ENCODE results near the gene ZNF106.
A peak's percentile ranks its signal among the peaks of the same experiment; 100 is the strongest.

ZNF106 gene

DNA sequence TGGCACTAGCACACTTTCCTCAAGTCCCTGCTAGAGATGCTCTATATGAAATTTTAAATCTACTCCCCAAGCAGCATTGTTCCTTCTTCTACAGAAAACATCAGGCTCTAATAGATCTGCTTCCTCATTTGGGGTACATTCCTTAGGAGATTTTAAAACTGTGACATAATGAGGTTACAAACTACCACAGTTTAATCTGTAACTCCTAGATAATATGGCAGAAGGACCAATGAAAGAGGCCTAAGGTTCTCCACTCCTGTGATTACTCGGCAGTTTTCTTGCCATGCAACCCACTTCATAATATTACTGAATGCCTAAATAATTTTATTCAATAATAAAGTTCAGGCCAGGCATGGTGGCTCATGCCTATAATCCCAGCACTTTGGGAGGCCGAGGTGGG is 16.1 kb downstream of the ZNF106 start:
- DNase-seq (ENCODE audit: low spot score), result peak; percentile 7

DNA sequence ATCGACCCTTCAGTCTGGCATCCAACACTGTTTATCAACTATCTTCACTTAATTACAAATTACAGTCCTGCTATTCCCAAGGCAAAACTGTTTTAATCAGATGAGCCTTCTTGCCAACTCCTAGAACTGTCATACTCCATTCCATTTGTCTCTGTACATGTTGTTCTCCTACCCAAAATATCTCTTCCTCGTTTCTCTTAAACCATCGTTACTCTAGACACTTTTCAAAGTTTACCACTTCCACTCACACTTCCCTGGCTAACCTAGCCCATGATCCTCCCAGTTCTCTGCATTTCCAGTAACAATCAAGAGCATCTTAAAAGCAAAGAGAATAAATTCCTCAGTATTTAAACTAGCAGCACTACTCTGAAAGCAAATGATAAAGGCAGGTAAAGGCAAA is 19.9 kb downstream of the ZNF106 start:
- no peak for DNase-seq (ENCODE audit: low spot score)

DNA sequence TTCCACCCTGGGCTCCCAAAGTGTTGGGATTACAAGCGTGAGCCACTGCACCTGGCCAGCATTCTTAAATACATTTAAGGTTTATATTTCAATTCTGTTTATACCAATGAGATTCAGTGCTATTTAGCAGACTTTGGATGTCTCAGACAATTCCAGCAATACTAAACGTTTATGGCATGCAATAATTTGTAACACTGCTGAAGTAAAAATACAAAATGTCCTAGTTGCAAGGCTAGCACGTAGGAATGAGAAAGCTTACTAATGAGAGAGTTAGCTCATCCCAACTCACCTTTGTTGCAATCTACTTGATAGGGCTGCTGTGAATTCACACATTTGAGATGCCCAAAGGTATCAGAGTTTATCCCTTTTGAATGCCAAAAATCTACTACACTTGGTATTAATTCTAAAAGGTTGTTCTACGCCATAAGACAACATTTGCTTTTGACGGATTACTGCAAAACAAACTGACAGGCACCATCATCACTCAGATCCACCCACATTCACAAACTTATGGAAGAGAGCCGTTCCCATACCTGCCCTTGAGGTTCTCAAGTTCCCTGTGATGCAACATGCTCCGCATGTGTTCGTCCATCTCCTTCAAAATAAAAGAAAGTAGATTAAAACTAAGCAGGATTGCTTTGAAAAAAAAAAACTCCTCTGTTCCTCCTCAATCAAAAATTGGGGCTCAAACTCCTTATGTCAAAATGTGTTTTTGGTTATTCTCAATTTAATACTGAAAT is 25.3 kb downstream of the ZNF106 start:
- DNase-seq (ENCODE audit: low spot score), result no peak

DNA sequence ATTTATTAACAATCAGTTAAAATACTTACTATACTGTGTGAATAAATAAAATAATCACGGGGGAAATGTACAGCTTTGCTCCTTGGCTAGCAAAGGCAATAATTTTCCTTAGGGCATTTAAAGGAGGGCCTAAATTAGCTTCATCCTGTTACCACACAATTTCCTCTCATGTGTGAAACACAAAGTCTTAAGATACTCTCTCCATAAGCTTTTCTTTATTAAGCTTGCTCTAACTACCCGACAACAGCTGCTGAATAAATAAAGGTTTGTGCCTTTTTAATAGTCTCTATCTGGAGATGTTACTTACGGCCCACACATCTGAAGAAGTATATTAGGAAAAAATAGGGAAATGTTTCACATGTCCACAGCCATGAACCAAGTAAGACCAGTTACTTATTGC is 29.7 kb downstream of the ZNF106 start:
- DNase-seq (ENCODE audit: low spot score), result no peak

DNA sequence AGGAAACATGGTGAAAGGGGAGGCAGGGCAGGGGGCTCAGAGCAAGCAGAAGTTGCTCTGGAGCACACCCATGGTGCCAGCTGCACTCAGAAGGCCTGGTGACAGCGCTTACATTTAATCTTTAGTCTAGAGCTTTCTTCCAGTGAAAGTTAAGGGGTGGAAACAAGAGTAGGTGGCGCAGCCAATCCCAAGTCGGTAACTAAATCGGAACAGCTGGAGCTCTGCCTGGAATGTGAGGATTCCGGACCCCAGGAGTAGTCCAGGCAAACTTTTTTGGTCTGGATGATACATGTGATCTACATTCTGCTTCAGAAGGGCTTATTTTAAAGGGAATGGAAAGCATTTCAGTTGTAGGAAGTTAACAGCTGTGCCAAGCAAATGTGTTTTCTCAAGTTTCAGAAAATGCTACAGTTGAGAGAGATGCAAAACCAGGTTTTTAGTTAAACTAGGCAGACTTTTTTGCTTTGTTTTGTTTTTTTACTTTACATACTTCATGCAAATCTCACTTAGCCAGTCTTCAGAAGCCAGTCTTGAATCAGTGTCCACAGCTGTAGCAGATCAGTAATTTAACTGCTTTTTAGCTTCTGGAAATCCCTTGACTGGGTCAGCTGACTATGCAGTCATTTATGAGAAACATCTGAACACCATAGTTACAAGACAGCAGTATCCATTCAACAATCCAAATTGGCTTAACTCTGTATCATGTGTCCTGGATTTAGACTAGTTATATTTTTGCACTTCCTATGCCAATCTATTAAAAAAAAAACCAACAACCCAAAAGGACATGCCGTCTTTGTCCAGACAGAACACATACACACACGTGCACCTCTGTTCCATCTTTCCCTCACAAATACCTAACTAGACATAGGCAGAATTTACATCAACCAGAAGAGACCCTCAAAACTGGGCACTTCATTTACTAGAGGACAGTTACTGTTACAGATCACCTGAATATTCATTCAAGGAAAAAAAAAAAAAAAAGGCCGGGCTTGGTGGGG is 33.2 kb downstream of the ZNF106 start:
- peak; percentile 90 for DNase-seq (ENCODE audit: low spot score)

DNA sequence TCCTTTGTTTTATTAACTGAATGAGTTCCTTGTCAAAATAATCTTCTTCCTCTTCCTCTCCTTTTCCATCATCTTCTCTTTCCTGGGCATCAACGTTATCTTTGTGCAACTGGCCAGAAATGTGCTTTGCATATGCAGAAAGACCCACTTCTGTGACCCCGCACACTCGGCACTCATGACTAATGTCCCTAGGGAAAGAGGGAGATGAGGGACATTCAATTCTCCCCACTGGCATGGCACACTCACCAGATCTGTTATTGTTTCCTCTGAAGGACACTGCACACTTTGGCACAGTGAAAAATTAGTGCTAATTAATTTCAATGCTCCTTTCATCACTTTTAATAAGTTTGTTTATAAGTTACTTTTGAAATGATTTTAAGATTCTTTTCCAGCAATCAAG is 34.0 kb downstream of the ZNF106 start:
- DNase-seq (ENCODE audit: low spot score), result peak; percentile 29

DNA sequence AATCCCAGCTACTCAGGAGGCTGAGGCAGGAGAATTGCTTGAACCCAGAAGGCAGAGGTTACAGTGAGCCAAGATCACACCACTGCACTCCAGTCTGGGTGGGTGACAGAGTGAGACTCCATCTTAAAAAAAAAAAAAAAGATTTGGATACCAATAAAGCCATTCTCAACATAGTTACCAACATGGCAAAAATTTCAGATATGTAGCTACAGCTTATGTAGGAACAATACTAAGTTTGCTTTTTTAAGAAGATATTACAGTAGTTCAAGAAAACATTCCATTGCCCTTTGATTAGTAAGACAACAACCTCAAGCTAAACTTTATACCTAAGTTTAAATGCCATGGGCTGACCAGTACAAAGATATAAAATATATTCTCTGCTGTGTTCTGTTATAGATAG is 34.4 kb downstream of the ZNF106 start:
- DNase-seq (ENCODE audit: low spot score), result no peak

DNA sequence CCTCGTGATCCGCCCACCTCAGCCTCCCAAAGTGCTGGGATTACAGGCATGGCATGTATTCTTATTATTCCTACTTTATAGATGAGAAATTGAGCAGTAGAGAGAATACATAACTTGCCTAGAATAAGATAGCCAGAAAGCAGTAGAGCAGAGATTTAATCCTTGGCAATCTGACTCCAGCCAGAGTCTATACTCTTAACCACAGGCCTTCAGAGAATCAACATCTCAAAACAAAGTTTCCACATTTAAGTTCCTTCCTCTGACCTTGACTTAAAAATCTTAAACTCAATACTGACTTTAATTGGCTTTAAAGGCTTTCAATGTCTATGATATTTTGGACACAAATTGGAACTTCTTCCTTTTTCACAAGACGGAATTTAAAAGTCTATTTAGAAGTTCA is 37.1 kb downstream of the ZNF106 start:
- no peak for DNase-seq (ENCODE audit: low spot score)

DNA sequence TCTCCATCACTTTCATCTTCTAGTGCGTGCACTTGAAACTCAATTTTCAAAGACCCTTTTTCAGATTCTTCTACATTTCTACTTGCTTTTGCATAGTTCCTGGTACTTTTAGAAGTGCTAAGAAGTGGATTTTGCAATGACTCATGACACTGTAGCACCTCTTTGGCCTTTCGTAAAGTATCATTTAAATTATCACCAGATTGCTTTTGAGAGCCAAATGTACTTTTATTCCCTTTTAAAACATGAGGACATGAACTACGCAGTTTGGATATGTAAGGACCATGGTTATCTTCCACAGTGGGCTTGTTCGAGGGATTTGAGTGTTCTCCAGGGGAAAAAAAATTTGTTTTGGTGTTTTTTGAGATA is 40.5 kb downstream of the ZNF106 start:
- DNase-seq (ENCODE audit: low spot score), result no peak

DNA sequence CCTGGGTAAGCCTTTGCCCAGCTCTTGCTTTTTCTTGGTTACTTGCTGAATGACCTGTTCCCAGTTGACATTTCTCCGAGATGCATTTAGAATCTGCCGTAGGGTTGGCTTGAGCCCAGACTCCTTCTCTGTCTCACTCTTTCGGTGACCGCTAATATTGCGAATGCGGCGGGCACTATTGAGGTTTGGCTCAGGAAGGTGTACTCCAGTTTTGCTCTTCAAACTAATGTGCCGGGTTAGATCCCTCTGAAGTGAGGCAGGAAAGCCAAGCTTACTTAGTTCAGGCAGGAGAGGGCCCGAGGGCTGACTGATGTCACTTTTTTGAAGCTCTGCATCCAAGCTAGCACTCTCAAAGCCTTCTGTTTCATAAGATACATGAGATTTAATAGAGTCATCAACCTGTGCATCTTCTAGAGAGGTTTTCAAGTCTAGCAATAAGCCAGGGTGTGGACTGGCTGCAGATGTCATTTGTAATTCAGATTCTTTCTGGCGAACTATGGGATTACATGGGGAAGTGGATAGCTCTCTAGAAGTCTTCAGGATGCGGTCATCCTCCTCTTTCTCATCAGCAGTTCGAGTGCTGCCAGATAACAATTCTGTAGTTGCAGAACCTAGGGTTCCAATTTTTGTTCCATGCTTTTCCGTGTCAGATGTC is 41.0 kb downstream of the ZNF106 start:
- no peak for DNase-seq (ENCODE audit: low spot score)

DNA sequence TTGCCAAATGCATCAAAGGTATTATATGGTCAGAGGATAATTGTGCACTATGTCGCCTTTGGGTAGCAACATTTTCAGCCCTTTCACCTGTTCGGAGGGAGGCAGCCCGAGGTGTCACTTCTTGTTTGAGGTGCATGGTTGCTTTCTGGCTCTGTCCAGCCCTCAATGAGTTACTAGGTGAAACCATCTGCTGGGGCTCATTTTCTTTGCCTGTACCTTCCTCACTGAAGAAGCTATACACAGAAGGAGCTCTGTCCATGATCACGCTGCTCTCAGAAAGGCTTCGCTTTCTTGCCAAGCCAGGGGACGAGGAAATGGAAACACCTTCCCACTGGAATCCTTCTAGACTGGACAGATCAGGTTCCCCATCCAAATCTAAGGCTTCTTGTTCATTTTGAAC is 42.7 kb downstream of the ZNF106 start:
- DNase-seq (ENCODE audit: low spot score), result no peak

DNA sequence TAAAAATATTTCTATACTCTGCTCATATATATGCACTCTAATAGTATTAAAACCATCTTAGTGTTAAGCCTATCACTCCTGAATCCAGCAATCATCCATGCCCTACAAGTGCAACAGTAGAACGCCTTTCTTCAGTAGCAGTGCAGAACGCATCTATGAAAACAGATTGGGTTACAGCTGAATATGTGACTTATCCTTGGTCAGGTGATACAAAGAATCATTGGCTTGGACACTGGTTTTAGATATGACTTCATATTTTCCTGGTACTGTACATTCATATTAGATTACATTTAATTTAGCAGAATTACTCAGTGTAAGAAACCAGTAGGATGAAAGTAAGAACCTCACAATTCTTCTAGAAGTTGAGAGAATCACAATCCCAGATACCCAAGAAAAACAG is 43.3 kb downstream of the ZNF106 start:
- DNase-seq (ENCODE audit: low spot score), result no peak

DNA sequence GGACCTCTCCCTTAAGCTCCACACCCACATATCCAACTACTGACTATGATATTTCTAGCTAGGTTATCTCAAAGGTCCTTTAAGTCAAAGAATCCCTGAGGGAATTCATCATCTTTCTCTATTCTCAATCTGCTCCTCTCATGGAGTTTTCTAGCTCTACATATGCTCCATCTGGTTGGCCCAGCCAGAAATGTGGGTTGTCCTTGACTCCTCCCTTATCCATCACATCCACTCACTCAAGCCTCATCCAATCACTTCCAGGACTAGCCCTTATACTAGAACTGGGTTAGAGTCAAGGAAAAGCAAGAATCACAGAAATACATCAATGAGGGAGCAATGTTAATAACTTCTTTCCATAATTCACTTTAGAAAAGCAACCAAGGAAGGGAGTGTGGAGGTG is 45.4 kb downstream of the ZNF106 start:
- no peak for DNase-seq (ENCODE audit: low spot score)

DNA sequence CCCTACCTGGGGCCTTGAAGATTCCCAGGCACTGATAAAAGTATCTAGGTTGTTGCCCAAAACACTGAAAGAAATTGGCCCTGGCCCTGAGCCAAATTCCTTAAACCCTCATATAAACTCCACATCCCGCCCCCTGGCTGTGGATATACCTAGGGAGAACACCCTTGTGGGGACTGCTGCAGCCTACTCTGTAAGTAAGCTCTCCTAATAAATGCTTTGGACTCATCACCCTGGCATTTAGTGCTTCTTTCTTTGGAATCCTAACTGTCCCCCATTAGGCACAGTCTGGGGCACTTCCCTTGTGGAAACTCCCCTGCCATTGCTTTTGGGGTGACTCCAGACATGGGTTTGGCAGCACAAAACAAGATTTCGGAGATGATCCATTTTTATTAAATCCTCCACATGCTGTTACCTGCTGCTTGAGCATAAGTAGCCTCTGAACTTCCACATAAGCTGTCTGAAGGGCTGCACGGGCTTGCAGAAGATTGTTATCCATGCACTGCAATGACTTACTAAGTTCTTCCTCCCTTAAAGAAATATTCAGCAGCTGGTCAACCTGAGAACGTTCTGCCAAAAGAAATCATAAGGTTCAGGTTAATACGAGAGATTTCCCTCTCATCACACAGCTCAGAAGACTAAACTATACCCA is 46.4 kb downstream of the ZNF106 start:
- no peak for DNase-seq (ENCODE audit: low spot score)

DNA sequence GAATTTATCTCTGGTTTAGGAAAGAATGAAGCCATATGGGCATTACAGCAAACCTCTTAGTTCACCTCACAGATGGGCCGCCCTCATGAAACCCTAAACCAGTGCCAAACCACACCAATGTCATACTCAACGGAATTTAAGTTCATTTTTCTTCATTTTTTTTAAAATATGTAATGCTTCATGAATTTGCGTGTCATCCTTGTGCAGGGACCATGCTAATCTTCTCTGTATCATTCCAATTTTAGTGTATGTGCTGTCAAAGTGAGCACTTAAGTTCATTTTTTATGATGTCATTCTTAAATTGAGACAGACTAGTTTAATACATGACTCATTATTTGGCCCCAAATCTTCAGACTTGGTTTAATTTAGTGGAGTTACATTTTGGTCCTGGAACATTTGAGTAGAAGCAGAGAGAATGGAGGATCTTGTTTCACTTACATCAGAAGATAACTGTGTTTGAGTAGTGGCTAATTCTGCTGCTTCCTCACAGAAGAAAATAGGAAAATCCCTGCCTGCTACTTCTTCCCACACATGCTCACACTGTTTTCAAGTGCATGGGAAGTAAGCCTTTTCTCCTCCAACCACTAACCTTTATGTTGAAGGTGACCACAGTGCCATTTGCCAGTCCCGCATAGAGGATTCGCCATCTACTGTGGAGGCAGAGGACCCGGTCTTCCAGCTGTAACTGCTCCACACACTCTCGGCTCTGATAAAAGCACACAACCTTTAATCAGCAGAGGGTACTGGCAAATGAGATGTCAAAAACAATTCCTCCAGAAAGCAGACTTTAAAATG is 63.3 kb downstream of the ZNF106 start:
- peak; percentile 85 for DNase-seq (ENCODE audit: low spot score)

DNA sequence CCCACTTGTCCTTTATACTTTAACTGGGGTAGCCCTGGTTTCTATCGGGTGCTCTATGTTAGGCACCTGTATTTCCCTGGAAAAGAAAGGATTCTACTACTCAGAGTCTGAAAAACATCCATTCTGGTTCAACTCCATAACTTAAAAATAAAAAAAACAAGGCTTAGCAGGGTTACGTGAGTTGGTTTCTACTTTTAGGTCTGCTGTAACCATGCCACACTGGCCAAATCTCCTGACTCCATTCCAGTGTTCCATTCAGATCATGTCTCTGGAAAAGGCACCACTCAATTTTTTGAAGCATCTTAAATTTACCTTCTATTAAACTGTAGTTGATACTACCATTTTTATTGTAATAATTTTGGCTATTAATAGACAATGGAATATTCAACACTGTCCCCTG is 69.6 kb downstream of the ZNF106 start:
- no peak for DNase-seq (ENCODE audit: low spot score)

DNA sequence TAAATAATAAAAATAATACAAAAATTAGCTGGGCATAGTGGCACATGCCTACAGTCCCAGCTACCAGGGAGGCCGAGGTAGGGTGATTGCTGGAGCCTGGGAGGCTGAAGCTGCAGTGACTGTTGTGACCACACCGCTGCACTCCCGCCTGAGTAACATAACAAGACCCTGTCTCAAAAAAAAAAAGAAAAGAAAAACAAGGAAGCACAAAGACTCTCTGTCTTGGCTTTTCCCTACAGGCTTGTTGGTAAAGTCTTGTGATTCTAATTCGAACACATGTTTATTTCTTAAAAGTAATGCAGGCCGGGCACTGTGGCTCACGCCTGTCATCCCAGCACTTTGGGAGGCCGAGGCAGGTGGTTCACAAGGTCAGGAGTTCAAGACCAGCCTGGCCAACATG is 71.6 kb downstream of the ZNF106 start:
- no peak for DNase-seq (ENCODE audit: low spot score)

DNA sequence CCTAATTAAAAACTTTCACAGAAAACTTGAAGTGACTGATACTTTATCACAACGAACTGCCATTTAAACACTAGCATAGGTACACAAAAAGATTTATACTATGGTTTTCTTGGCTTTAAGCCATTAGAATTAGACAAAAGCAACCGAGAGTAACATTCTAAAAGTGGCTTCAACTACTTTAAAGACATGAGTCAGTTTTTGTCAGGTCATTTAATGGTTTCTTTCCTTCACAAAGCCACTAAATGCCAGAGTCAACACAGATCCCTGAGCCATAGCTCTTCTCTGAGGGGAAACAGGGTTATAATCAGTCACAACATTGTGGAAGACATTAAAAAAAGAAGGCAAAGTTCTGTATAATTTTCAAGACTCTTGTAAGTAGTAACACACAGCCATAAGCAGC is 77.0 kb downstream of the ZNF106 start:
- DNase-seq (ENCODE audit: low spot score), result no peak

DNA sequence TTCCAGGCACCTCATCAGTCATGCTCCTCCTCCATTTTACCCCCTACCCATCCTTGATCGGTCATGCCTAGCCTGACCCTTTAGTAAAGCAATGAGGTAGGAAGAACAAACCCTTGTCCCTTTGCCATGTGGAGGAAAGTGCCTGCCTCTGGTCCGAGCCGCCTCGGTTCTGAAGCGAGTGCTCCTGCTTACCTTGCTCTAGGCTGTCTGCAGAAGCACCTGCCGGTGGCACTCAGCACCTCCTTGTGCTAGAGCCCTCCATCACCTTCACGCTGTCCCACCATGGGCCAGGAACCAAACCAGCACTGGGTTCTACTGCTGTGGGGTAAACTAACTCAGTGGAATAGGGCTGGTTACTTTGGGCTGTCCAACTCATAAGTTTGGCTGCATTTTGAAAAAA is 79.1 kb downstream of the ZNF106 start:
- DNase-seq (ENCODE audit: low spot score), result no peak

DNA sequence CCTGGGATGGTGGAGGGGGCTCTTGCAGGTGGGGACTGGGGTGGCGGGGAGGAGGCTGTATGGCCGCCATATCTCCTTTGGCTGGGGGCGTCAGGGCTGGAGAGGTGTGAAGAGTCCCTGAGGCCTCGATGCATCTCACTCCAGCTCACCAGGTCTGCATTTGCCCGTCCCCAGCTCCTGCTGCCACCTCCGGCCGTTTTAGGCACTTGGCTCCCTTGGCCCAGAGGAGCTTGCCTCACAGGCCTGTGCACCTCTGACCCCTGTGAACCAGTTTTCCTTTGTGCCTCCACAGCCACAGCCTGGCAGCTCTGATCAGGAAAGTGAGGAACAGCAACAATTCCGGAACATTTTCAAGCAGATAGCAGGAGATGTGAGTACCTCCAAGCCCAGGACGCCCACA is 81.9 kb downstream of the ZNF106 start:
- DNase-seq (ENCODE audit: low spot score), result no peak

DNA sequence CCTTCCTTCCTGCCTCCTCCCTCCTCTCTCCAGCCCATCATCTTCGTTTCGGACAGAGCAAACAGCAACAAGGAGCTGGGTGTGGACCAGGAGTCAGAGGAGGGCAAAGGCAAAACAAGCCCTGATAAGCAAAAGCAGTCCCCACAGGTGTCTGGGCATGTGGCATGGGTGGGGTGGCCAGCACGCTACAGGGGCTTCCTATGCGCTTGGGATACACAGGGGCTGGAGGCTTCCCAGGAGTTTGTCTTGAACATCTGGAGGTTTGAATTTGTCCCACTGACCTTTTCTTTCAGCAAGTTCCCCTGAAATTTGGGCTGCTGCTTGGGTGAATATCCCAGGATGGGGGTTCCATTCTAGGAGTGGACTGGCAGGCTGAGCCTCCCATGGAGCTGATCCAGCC is 82.8 kb downstream of the ZNF106 start:
- no peak for DNase-seq (ENCODE audit: low spot score)
